ENCODE measurements around the gene APBA2.
A peak's percentile ranks its signal among the peaks of the same experiment; 100 is the strongest.

The APBA2 gene

GRCh38 chr15:29103824-29104565 is 218.2 kb downstream of the APBA2 start:
- DNase-seq (ENCODE audit: low spot score) = peak; percentile 88

GRCh38 chr15:29104566-29104880 is 218.7 kb downstream of the APBA2 start:
- no peak for DNase-seq (ENCODE audit: low spot score)

GRCh38 chr15:29105151-29105854 is 219.5 kb downstream of the APBA2 start:
- DNase-seq (ENCODE audit: low spot score) = no peak

- no peak for DNase-seq (ENCODE audit: low spot score)
These were observed 220.3 kb downstream of the APBA2 start for GRCh38 chr15:29106116-29106515.

GRCh38 chr15:29106551-29107290 is 220.9 kb downstream of the APBA2 start:
- DNase-seq (ENCODE audit: low spot score) = no peak

GRCh38 chr15:29107291-29107890 is 221.6 kb downstream of the APBA2 start:
- no peak for DNase-seq (ENCODE audit: low spot score)

GRCh38 chr15:29107971-29108645 is 222.3 kb downstream of the APBA2 start:
- no peak for DNase-seq (ENCODE audit: low spot score)

GRCh38 chr15:29109762-29110161 is 224.0 kb downstream of the APBA2 start:
- DNase-seq (ENCODE audit: low spot score) = no peak

- DNase-seq (ENCODE audit: low spot score) = no peak
These were observed 224.4 kb downstream of the APBA2 start for GRCh38 chr15:29110176-29110575.

- DNase-seq (ENCODE audit: low spot score) = no peak
These were observed 225.0 kb downstream of the APBA2 start for GRCh38 chr15:29110733-29111132.

GRCh38 chr15:29111705-29112281 is 226.0 kb downstream of the APBA2 start:
- no peak for DNase-seq (ENCODE audit: low spot score)

GRCh38 chr15:29113336-29114220 is 227.8 kb downstream of the APBA2 start:
- no peak for DNase-seq (ENCODE audit: low spot score)

GRCh38 chr15:29114221-29115092 is 228.7 kb downstream of the APBA2 start:
- no peak for DNase-seq (ENCODE audit: low spot score)

GRCh38 chr15:29115093-29115991 is 229.6 kb downstream of the APBA2 start:
- peak; percentile 67 for DNase-seq (ENCODE audit: low spot score)

GRCh38 chr15:29116970-29117700 is 231.4 kb downstream of the APBA2 start:
- DNase-seq (ENCODE audit: low spot score) = no peak

- no peak for DNase-seq (ENCODE audit: low spot score)
These were observed 232.0 kb downstream of the APBA2 start for GRCh38 chr15:29117778-29118177.

GRCh38 chr15:29119847-29120246 is 234.1 kb downstream of the APBA2 start:
- DNase-seq (ENCODE audit: low spot score) = no peak
